GM12878 (cell line): ENCODE results near the gene PIP4K2B. TPM values are rescaled to one million over a fixed set of nuclear protein-coding genes. Genes with fewer than 3 reads are reported as not detected.
A peak's percentile ranks its signal among the peaks of the same experiment; 100 is the strongest.

Experiments used
- ATAC-seq: fragments of 200-7000 bp; cut with Tn5 transposase; 3 replicates; pipeline ENCODE4 v1.9.1; 2020; ENCODE audit warnings: mild to moderate bottlenecking, moderate library complexity
- Bru-seq: library from RNA; stranded (reverse); fragments of 400-500 nt; gene quantifications from one replicate; lab custom pipeline; 2021; lab: Mats Ljungman, UMichigan
- BruChase-seq, 2 experiments: library from RNA; stranded (reverse); fragments of 400-500 nt; gene quantifications; one replicate each; lab custom pipeline; 2021; lab: Mats Ljungman, UMichigan
- BruUV-seq: library from RNA; stranded (reverse); fragments of 400-500 nt; replicated peaks from 2 replicates; lab custom pipeline; 2021; lab: Mats Ljungman, UMichigan
- CTCF ChIA-PET: fragments of 300-600 bp; sonication (Branson Sonifier 250); formaldehyde crosslinking; extraction: SDS; loops from one replicate; lab custom pipeline; 2021; ENCODE audit warnings: inconsistent platforms; lab: Yijun Ruan, JAX
- POLR2A ChIA-PET: fragments of 350-600 bp; formaldehyde crosslinking; extraction: SDS; loops from one replicate; lab custom pipeline; 2021; ENCODE audit warnings: inconsistent platforms; lab: Charles Lee
- RAD21 ChIA-PET: fragments of 300-600 bp; sonication (Branson Sonifier 250); formaldehyde crosslinking; loops from one replicate; lab custom pipeline; 2023; ENCODE audit warnings: antibody characterized with exemption; ENCODE audit not compliant: unreplicated experiment; lab: Charles Lee
- SMC1A ChIA-PET: fragments of 300-600 bp; sonication (Branson Sonifier 250); formaldehyde crosslinking; loops from one replicate; lab custom pipeline; 2023; ENCODE audit not compliant: unreplicated experiment, uncharacterized antibody; lab: Charles Lee
- DNase-seq: peaks from one replicate; pipeline ENCODE4 v3.0.0-alpha.2; 2011; ENCODE audit warnings: low read depth, low spot score
- FAIRE-seq: peaks from 3 replicates; lab custom pipeline; 2011; peaks lifted over from hg19 to GRCh38; lab: Jason Lieb, UNC
- H2AFZ ChIP-seq: 2 replicates; pipeline ENCODE4 v1.6.0; 2011; ENCODE audit warnings: low read depth, low read length, control low read depth; ENCODE audit not compliant: control insufficient read depth
- H3K27ac ChIP-seq: 2 replicates; pipeline ENCODE4 v1.5.1; 2011; ENCODE audit warnings: control low read depth; ENCODE audit not compliant: control insufficient read depth, insufficient read depth
- H3K27me3 ChIP-seq, 2 experiments: replicated peaks in 1 of 2; 2 replicates each; pipeline versions ENCODE4 v1.6.0 to v1.6.1; 2011; ENCODE audit warnings: low read length in 1 of 2; ENCODE audit not compliant: control insufficient read depth in 2 of 2, insufficient read depth in 2 of 2
- H3K36me3 ChIP-seq, 2 experiments: 2 replicates each; pipeline ENCODE4 v1.5.1; 2011; ENCODE audit warnings: low read length in 1 of 2; ENCODE audit not compliant: control insufficient read depth in 2 of 2, insufficient read depth in 2 of 2
- H3K4me1 ChIP-seq: 2 replicates; pipeline ENCODE4 v1.6.1; 2011; ENCODE audit warnings: mild to moderate bottlenecking, low read length, moderate library complexity, mixed read lengths; ENCODE audit not compliant: control insufficient read depth, insufficient read depth
- H3K4me2 ChIP-seq: 2 replicates; pipeline ENCODE4 v1.6.0; 2011; ENCODE audit warnings: control low read depth; ENCODE audit not compliant: control insufficient read depth, insufficient read depth
- H3K4me3 ChIP-seq: fragments of 200-600 bp; sonication (generic); 2 replicates; pipeline ENCODE4 v1.5.1; 2016
- H3K79me2 ChIP-seq: 2 replicates; pipeline ENCODE4 v1.6.0; 2011; ENCODE audit warnings: low read length; ENCODE audit not compliant: control insufficient read depth, insufficient read depth
- H3K9ac ChIP-seq: 2 replicates; pipeline ENCODE4 v1.8.0; 2011; ENCODE audit warnings: low read length, control low read depth, mixed read lengths; ENCODE audit not compliant: control insufficient read depth, insufficient read depth
- H3K9me3 ChIP-seq: replicated peaks from 3 replicates; pipeline ENCODE4 v1.5.1; 2011; ENCODE audit warnings: mild to moderate bottlenecking, low read length; ENCODE audit not compliant: control insufficient read depth, insufficient read depth
- H4K20me1 ChIP-seq: 2 replicates; pipeline ENCODE4 v1.6.0; 2011; ENCODE audit not compliant: control insufficient read depth, insufficient read depth
- BACH1 ChIP-seq: fragments of 450-650 bp; IDR thresholded peaks from 2 replicates; pipeline ENCODE4 v1.6.1; 2017; ENCODE audit warnings: mild to moderate bottlenecking, borderline replicate concordance
- CHD1 ChIP-seq: IDR thresholded peaks from 2 replicates; pipeline ENCODE4 v1.6.1; 2012; ENCODE audit warnings: low read depth, low read length, improper control_type of control experiment
- CHD4 ChIP-seq: fragments of 200-600 bp; sonication (generic); IDR thresholded peaks from 2 replicates; pipeline ENCODE4 v1.6.1; 2016; ENCODE audit warnings: mild to moderate bottlenecking
- DPF2 ChIP-seq: fragments of 450-650 bp; IDR thresholded peaks from 2 replicates; pipeline ENCODE4 v1.6.1; 2017; ENCODE audit warnings: mild to moderate bottlenecking
- HDGF ChIP-seq: fragments of 450-650 bp; IDR thresholded peaks from 2 replicates; pipeline ENCODE4 v1.6.1; 2016; ENCODE audit warnings: antibody characterized with exemption
- MXI1 ChIP-seq: fragments of 150-350 bp; IDR thresholded peaks from 2 replicates; pipeline ENCODE4 v1.6.1; 2011; ENCODE audit warnings: low read depth, mild to moderate bottlenecking, inconsistent platforms, low read length, improper control_type of control experiment
- NR2C1 ChIP-seq: fragments of 450-650 bp; IDR thresholded peaks from 2 replicates; pipeline ENCODE4 v1.6.1; 2017; ENCODE audit warnings: antibody characterized with exemption, mild to moderate bottlenecking, moderate library complexity
- NR2F1 ChIP-seq: fragments of 450-650 bp; conservative IDR thresholded peaks from 2 replicates; pipeline ENCODE4 v1.6.1; 2017; ENCODE audit warnings: mild to moderate bottlenecking
- POLR2A ChIP-seq: IDR thresholded peaks from 2 replicates; pipeline ENCODE4 v1.6.1; 2011; ENCODE audit warnings: low read depth, mild to moderate bottlenecking, low read length
- POLR2AphosphoS2 ChIP-seq: IDR thresholded peaks from 2 replicates; pipeline ENCODE4 v1.6.1; 2011; ENCODE audit warnings: low read depth, mild to moderate bottlenecking, low read length, improper control_type of control experiment, moderate library complexity
- POU2F2 ChIP-seq: IDR thresholded peaks from 3 replicates; pipeline ENCODE4 v1.6.1; 2011; ENCODE audit warnings: low read depth, mild to moderate bottlenecking, low read length, borderline replicate concordance
- RFX5 ChIP-seq: IDR thresholded peaks from 2 replicates; pipeline ENCODE4 v1.6.1; 2011; ENCODE audit warnings: low read depth, low read length, improper control_type of control experiment
- SMARCA5 ChIP-seq: fragments of 450-650 bp; IDR thresholded peaks from 2 replicates; pipeline ENCODE4 v1.6.1; 2017; ENCODE audit warnings: mild to moderate bottlenecking
- STAT3 ChIP-seq: IDR thresholded peaks from 2 replicates; pipeline ENCODE4 v1.6.1; 2011; ENCODE audit warnings: low read depth, low read length, improper control_type of control experiment
- TAF1 ChIP-seq: IDR thresholded peaks from 2 replicates; pipeline ENCODE4 v1.6.1; 2011; ENCODE audit warnings: mild to moderate bottlenecking, low read depth, low read length, borderline replicate concordance
- YY1 ChIP-seq: IDR thresholded peaks from 2 replicates; pipeline ENCODE4 v1.6.1; 2011; ENCODE audit warnings: low read depth, mild to moderate bottlenecking, low read length
- WGBS: methylation state at CpG from one replicate; pipeline ENCODE4 v1.1.6; 2016; ENCODE audit warnings: low lambda C conversion rate; ENCODE audit not compliant: insufficient replicate concordance, insufficient coverage; ENCODE audit errors: missing lambda C conversion rate; 5-methylcytosine and 5-hydroxymethylcytosine counted together
- in situ Hi-C: fragments of 300-500 bp; cut with MboI; formaldehyde crosslinking; loops from 9 replicates; pipeline ENCODE4 v1.14.3; 2018; ENCODE audit warnings: mixed read lengths
- intact Hi-C: fragments of 100-400 bp; cut with micrococcal nuclease; formaldehyde crosslinking; loops from one replicate; pipeline ENCODE4 v1.14.2; 2022; ENCODE audit not compliant: unreplicated experiment
- long read RNA-seq, 2 experiments: library from polyadenylated mRNA; unstranded; transcript quantifications; one replicate each; pipeline ENCODE4 v2.0.0, GENCODE V29; 2019 to 2020
- polyA minus RNA-seq, 3 experiments: library from RNA; depleted of rRNA, polyadenylated mRNA; stranded (reverse); fragments of >200 nt; gene quantifications; 2 replicates each; pipeline ENCODE4 v1.2.3, GENCODE V29; 2011
- polyA plus RNA-seq, 11 experiments: library from polyadenylated mRNA; depleted of rRNA in 4 of 11; unstranded in 6 of 11; stranded (reverse) in 5 of 11; fragments of >200 nt; fragmentation: Nextera tagmentation in 4 of 11; fragmentation: Illumina TruSeq in 1 of 11; extraction: Ambion mirVana in 4 of 11; extraction: Trizol in 1 of 11; gene quantifications; 1 replicate in 1 of 11; 2 replicates in 10 of 11; pipeline versions ENCODE4 v1.2.1 to v1.2.3, GENCODE V29; 2011 to 2016; ENCODE audit warnings: inconsistent platforms in 2 of 11, missing spikeins in 2 of 11, low read depth in 1 of 11
- total RNA-seq, 4 experiments: library from RNA; depleted of rRNA in 3 of 4; stranded (reverse); fragments of >200 nt in 3 of 4; fragmentation: Illumina TruSeq in 1 of 4; extraction: Trizol in 1 of 4; gene quantifications; 2 replicates each; pipeline versions ENCODE4 v1.2.1 to v1.2.3, GENCODE V29; 2013 to 2021
- TF ChIP-seq, protein P1 (sequence below): fragments of 450-650 bp; IDR thresholded peaks from 2 replicates; pipeline ENCODE4 v1.6.1; 2017; ENCODE audit warnings: mild to moderate bottlenecking, low read depth, inconsistent platforms; ENCODE audit not compliant: poor library complexity, severe bottlenecking
- TF ChIP-seq, protein P2 (sequence below): IDR thresholded peaks from 2 replicates; pipeline ENCODE4 v1.6.1; 2012; ENCODE audit warnings: low read depth, low read length, improper control_type of control experiment

Gene PIP4K2B
- total RNA-seq (2013; cell fraction: nucleolus; rRNA removed) = 16.4 and 17.1 TPM in 2 replicates
- total RNA-seq (2014; rRNA removed) = 15.3 and 15.8 TPM in 2 replicates
- 18.1 and 22.0 TPM in 2 replicates for total RNA-seq (2014; rRNA removed; fragmentation: Illumina TruSeq; extraction: Trizol)
- total RNA-seq (2021) = 30.2 and 30.3 TPM in 2 replicates
- polyA plus RNA-seq (2011; ENCODE audit: low read depth) = 9.9 TPM
- 16.7 and 22.4 TPM in 2 replicates for polyA plus RNA-seq (2011; rRNA removed)
- 21.2 and 23.6 TPM in 2 replicates for polyA plus RNA-seq (2011; cell fraction: cytosol; rRNA removed)
- 31.4 and 35.1 TPM in 2 replicates for polyA plus RNA-seq (2011; cell fraction: nucleus; rRNA removed)
- polyA plus RNA-seq (2012) = 13.5 and 17.1 TPM in 2 replicates
- polyA plus RNA-seq (2014; fragmentation: Illumina TruSeq; extraction: Trizol) = 24.8 and 26.6 TPM in 2 replicates
- polyA plus RNA-seq (2014; fragmentation: Nextera tagmentation; extraction: Ambion mirVana) = 1 to 10 TPM; 3.8 to 4.0 TPM
- 21.1 and 24.5 TPM in 2 replicates for polyA plus RNA-seq (2014; rRNA removed)
- polyA plus RNA-seq (2016; fragmentation: Nextera tagmentation; extraction: Ambion mirVana) = 1 to 10 TPM; 8.2 to 8.5 TPM
- polyA minus RNA-seq (2011; rRNA and poly(A)+ RNA removed) = 48.0 and 58.2 TPM in 2 replicates
- 10.4 and 10.9 TPM in 2 replicates for polyA minus RNA-seq (2011; cell fraction: cytosol; rRNA and poly(A)+ RNA removed)
- 6.0 and 7.9 TPM in 2 replicates for polyA minus RNA-seq (2011; cell fraction: nucleus; rRNA and poly(A)+ RNA removed)
- Bru-seq, nascent RNA = percentile 60 among the genes with signal in this experiment
- percentile 75 among the genes with signal in this experiment for BruChase-seq, experiment 1, labeled RNA remaining after a 6-hour chase
- percentile 71 among the genes with signal in this experiment for BruChase-seq, experiment 2, labeled RNA remaining after a 2-hour chase
- long read RNA-seq, experiment 1, partial matches to known transcripts = 1 of 2 reads
- long read RNA-seq, experiment 1, other reads (novel, unspliced or antisense) = 1 of 2 reads
- long read RNA-seq, experiment 2, full-length matches to known transcripts = 1 of 9 reads
- long read RNA-seq, experiment 2, partial matches to known transcripts = 0 of 9 reads
- long read RNA-seq, experiment 2, other reads (novel, unspliced or antisense) = 8 of 9 reads

DNA sequence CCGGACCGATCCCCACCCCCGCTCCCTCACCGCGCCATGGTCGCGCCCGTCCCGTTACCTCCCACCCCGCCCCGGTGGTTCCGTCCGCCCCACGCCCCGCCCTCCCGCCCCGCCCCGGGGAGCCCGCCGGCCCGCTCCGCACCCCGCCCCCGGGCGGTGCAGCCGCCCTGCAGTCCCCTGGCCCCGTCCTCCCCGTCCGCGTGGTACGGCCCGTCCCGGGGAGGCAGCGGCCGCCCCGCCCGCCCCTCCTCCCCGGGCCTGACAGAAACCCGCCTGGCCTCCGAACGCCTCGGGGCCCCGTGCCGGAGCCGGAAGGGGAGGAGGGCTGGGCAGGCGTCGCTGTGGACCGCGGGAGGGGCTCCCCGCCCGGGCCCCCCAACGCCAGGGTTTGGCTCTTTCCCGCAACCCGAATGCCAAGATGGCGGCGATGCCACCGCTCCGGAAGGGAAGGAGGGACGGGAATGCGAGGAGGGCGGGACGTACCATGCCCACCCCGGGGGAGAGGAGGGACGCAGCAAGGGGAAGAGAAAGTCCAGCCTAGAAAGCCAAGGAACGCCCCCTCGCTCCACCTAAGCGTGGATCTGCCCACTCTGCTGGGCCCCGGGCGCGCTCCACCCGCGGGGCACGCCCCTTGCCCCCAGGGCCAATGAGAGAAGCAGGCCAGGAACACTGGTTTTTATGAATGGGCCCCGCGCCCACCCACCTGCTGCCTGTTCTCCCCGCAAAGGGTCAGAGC is at the start of gene PIP4K2B:
Gene PIP4K2B (minus strand): TSS at position 56 of the 736 bp plus-strand sequence. CDS start 132 bp downstream, outside the sequence.
- no peaks in the 10 kb centered on the region for H3K27me3 ChIP-seq
- ChIA-PET RAD21 (interaction anchor here (0.7 to 1.0 kb wide), 5 partner anchors 53 to 72 kb away, joined by 3 to 5 read pairs (median 3); partner anchors contain the start of genes LASP1 and RPL23), POLR2A (interaction anchor here (2.4 kb wide), 1 partner anchor 69 kb away, joined by 7 read pairs; no protein-coding TSS in a partner anchor), CTCF (interaction anchor here (1.9 kb wide), 1 partner anchor 69 kb away, joined by 4 read pairs; no protein-coding TSS in a partner anchor), SMC1A (interaction anchor here (2.0 kb wide), 1 partner anchor 68 kb away, joined by 7 read pairs; no protein-coding TSS in a partner anchor)
- H3K27ac ChIP-seq = peak within 1 kb of the TSS; percentile 93
- WGBS = 2% methylated on average over 35 of the region's 76 CpGs
- peak within 1 kb of the TSS; percentile 88 for H3K4me2 ChIP-seq
- no peaks in the 10 kb centered on the region for H4K20me1 ChIP-seq
- intact Hi-C loops (loop anchor here (2.0 to 10.0 kb wide), 3 partner anchors 47 to 353 kb away; partner anchors contain the start of genes EPOP, PLXDC1 and PSMB3), in situ Hi-C loops (no loop called here)
- no TSS peak for BruUV-seq
- H3K9me3 ChIP-seq = no peaks in the 10 kb centered on the region
- ATAC-seq (peak; percentile 92), FAIRE-seq (no peak), DNase-seq (peak; percentile 91)
- peak within 1 kb of the TSS; percentile 88 for H2AFZ ChIP-seq
- H3K79me2 ChIP-seq = peaks cover 33% of the 10 kb centered on the region
- peak within 1 kb of the TSS; percentile 85 for H3K4me3 ChIP-seq
- H3K36me3 ChIP-seq = peaks cover 7 to 8% of the 10 kb centered on the region in 2 experiments
- peaks cover 11% of the 10 kb centered on the region for H3K4me1 ChIP-seq
- peak within 1 kb of the TSS; percentile 89 for H3K9ac ChIP-seq
- TF ChIP-seq POLR2AphosphoS2 (peak; percentile 92), MXI1 (peak; percentile 77), STAT3 (no peak), NR2F1 (peak; percentile 77), TAF1 (0 out of 2 replicates have a peak, but pooled peaks have one; percentile 53), POLR2A (peak; percentile 88), SMARCA5 (no peak), NR2C1 (peak; percentile 40), RFX5 (0 out of 2 replicates have a peak, but pooled peaks have one; percentile 36), CHD4 (no peak), BACH1 (peak; percentile 58; the same call in 1 of the 2 replicates), DPF2 (peak; percentile 83), CHD1 (peak; percentile 97), YY1 (peak; percentile 97), POU2F2 (peak; percentile 66; the same call in 1 of the 3 replicates), HDGF (peak; percentile 96)
- TF ChIP-seq, protein P1, sequence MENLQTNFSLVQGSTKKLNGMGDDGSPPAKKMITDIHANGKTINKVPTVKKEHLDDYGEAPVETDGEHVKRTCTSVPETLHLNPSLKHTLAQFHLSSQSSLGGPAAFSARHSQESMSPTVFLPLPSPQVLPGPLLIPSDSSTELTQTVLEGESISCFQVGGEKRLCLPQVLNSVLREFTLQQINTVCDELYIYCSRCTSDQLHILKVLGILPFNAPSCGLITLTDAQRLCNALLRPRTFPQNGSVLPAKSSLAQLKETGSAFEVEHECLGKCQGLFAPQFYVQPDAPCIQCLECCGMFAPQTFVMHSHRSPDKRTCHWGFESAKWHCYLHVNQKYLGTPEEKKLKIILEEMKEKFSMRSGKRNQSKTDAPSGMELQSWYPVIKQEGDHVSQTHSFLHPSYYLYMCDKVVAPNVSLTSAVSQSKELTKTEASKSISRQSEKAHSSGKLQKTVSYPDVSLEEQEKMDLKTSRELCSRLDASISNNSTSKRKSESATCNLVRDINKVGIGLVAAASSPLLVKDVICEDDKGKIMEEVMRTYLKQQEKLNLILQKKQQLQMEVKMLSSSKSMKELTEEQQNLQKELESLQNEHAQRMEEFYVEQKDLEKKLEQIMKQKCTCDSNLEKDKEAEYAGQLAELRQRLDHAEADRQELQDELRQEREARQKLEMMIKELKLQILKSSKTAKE = no peak
- TF ChIP-seq, protein P2, sequence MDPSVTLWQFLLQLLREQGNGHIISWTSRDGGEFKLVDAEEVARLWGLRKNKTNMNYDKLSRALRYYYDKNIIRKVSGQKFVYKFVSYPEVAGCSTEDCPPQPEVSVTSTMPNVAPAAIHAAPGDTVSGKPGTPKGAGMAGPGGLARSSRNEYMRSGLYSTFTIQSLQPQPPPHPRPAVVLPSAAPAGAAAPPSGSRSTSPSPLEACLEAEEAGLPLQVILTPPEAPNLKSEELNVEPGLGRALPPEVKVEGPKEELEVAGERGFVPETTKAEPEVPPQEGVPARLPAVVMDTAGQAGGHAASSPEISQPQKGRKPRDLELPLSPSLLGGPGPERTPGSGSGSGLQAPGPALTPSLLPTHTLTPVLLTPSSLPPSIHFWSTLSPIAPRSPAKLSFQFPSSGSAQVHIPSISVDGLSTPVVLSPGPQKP = peak; percentile 61; the same call in 1 of the 2 replicates
